ENCODE data around the gene CCZ1B. TPM values are rescaled to one million over a fixed set of nuclear protein-coding genes. Genes with fewer than 3 reads are reported as not detected.
"Not testable (repeated sequence)": the region's sequence is repeated elsewhere in the genome, so short reads cannot be mapped to it uniquely, and the experiment has no call there.

CCZ1B gene
- total RNA-seq, 1 experiment from 2014 or later, result 77.0 TPM

DNA sequence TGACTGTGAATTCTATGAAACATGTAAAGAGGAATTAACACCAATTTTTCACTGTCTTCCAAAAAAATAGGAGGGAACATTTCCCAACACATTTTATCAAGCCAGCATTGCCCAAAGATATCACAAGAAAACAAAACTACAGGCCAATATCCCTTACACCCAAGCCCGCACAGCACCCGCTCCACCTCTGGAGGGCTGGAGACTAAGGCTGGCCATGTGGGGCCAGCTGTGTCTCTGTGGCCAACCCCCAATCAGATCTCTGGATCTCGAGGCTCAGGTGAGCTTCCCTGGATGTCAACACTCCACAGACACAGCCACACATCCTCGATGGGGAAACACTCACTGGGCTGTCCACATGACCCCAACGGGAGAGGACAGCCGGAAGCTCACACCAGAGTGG is 18.1 kb downstream of the CCZ1B start:
- not testable (repeated sequence) for H3K27me3 Mint-ChIP-seq (ENCODE audit: low read depth); H2BK20ac ChIP-seq (ENCODE audit: low read depth, low read length, poor library complexity, severe bottlenecking); DNase-seq; H2AK5ac ChIP-seq (ENCODE audit: insufficient read length, low read length); H3K18ac ChIP-seq (ENCODE audit: insufficient read length, low read depth, low read length); H3K14ac ChIP-seq (ENCODE audit: insufficient read depth, low read length); H3K4me1 ChIP-seq (ENCODE audit: insufficient read depth, low read length); H2BK12ac ChIP-seq (ENCODE audit: insufficient read length, low read depth, low read length); H3K27ac Mint-ChIP-seq; H3K36me3 Mint-ChIP-seq (ENCODE audit: insufficient read depth in 1 of 3, low read depth in 3 of 3); H3K27ac ChIP-seq (ENCODE audit: insufficient read length, low read depth, low read length); H3K23ac ChIP-seq (ENCODE audit: insufficient read length, low read depth, low read length); H3K27me3 ChIP-seq (ENCODE audit: insufficient read depth, low read length); H2BK120ac ChIP-seq (ENCODE audit: low read depth, low read length, poor library complexity, severe bottlenecking); H3K4me2 ChIP-seq (ENCODE audit: insufficient read depth, insufficient read length, low read length); H3K4me3 Mint-ChIP-seq; H2BK15ac ChIP-seq (ENCODE audit: low read depth, low read length); H4K5ac ChIP-seq (ENCODE audit: insufficient read length, low read depth, low read length); H3K79me1 ChIP-seq (ENCODE audit: insufficient read depth, low read depth, low read length, poor library complexity, severe bottlenecking); H3T11ph ChIP-seq (ENCODE audit: low read length); H3K23me2 ChIP-seq (ENCODE audit: insufficient read length, low read depth, low read length, poor library complexity, severe bottlenecking); H2BK5ac ChIP-seq (ENCODE audit: insufficient read length, low read length); H3K9me3 ChIP-seq (ENCODE audit: control insufficient read depth, low read depth, low read length); H4K20me1 ChIP-seq (ENCODE audit: control insufficient read depth, insufficient read depth, insufficient read length); H3K4ac ChIP-seq (ENCODE audit: low read depth, low read length); H3K9me3 Mint-ChIP-seq; H4K8ac ChIP-seq (replicated peaks; ENCODE audit: insufficient read length, low read depth, low read length); H3K4me1 Mint-ChIP-seq; H4K91ac ChIP-seq (ENCODE audit: insufficient read length, low read depth, low read length); H3K79me2 ChIP-seq (ENCODE audit: insufficient read depth, low read length); H2AFZ ChIP-seq (ENCODE audit: low read length); H3K9ac ChIP-seq (ENCODE audit: extremely low read depth, insufficient read length, low read length); H3K56ac ChIP-seq (ENCODE audit: insufficient read length, low read depth, low read length)
- no CpG with 5 or more reads among the region's 6 CpGs for WGBS (ENCODE audit: extremely low coverage, insufficient read length, low lambda C conversion rate)

DNA sequence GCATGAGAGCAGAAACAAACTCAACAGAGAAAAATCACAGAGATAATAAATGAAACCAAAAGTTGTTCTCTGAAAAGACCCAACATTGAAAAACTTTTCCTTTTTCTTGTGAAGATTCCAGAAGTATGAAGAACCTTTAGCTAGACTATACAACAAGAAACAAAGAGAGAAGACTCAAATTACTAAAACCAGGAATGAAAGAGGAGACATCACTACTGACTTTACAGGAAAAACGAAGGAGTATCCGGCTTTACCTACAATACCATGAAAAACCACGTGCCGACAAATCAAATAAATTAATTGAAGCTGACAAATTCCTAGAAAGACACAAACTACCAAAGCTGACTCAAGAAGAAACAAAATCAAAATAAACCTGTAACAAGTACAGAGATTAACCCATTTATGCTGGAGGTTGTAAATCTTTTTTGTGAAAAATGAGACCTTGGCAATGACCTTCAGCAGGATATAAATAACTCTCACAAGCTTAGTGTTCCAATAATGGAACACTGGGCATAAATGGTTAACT is 18.6 kb downstream of the CCZ1B start:
- not testable (repeated sequence) for H3K36me3 Mint-ChIP-seq (ENCODE audit: insufficient read depth in 1 of 3, low read depth in 3 of 3); H2BK5ac ChIP-seq (ENCODE audit: insufficient read length, low read length); H3K9me3 ChIP-seq (ENCODE audit: control insufficient read depth, low read depth, low read length); H3K56ac ChIP-seq (ENCODE audit: insufficient read length, low read depth, low read length); H4K5ac ChIP-seq (ENCODE audit: insufficient read length, low read depth, low read length); H2BK120ac ChIP-seq (ENCODE audit: low read depth, low read length, poor library complexity, severe bottlenecking); H3K23me2 ChIP-seq (ENCODE audit: insufficient read length, low read depth, low read length, poor library complexity, severe bottlenecking); H3K23ac ChIP-seq (ENCODE audit: insufficient read length, low read depth, low read length); H3K79me2 ChIP-seq (ENCODE audit: insufficient read depth, low read length); H3K27ac ChIP-seq (ENCODE audit: insufficient read length, low read depth, low read length); H3K4me1 Mint-ChIP-seq; H2BK20ac ChIP-seq (ENCODE audit: low read depth, low read length, poor library complexity, severe bottlenecking); H3K4ac ChIP-seq (ENCODE audit: low read depth, low read length); H3K4me3 Mint-ChIP-seq; H3T11ph ChIP-seq (ENCODE audit: low read length); H3K14ac ChIP-seq (ENCODE audit: insufficient read depth, low read length); H3K27me3 ChIP-seq (ENCODE audit: insufficient read depth, low read length); H2BK12ac ChIP-seq (ENCODE audit: insufficient read length, low read depth, low read length); H3K27ac Mint-ChIP-seq; DNase-seq; H3K4me2 ChIP-seq (ENCODE audit: insufficient read depth, insufficient read length, low read length); H3K4me1 ChIP-seq (ENCODE audit: insufficient read depth, low read length); H2AK5ac ChIP-seq (ENCODE audit: insufficient read length, low read length); H4K8ac ChIP-seq (replicated peaks; ENCODE audit: insufficient read length, low read depth, low read length); H4K91ac ChIP-seq (ENCODE audit: insufficient read length, low read depth, low read length); H4K20me1 ChIP-seq (ENCODE audit: control insufficient read depth, insufficient read depth, insufficient read length); H2BK15ac ChIP-seq (ENCODE audit: low read depth, low read length); H2AFZ ChIP-seq (ENCODE audit: low read length); H3K79me1 ChIP-seq (ENCODE audit: insufficient read depth, low read depth, low read length, poor library complexity, severe bottlenecking); H3K18ac ChIP-seq (ENCODE audit: insufficient read length, low read depth, low read length); H3K9ac ChIP-seq (ENCODE audit: extremely low read depth, insufficient read length, low read length); H3K27me3 Mint-ChIP-seq (ENCODE audit: low read depth); H3K9me3 Mint-ChIP-seq
- WGBS (ENCODE audit: extremely low coverage, insufficient read length, low lambda C conversion rate), result no CpG with 5 or more reads among the region's 4 CpGs

All from H9 (cell line).